ENCODE measurements around the gene DOHH. TPM values are rescaled to one million over a fixed set of nuclear protein-coding genes. Genes with fewer than 3 reads are reported as not detected.

DOHH gene, protein sequence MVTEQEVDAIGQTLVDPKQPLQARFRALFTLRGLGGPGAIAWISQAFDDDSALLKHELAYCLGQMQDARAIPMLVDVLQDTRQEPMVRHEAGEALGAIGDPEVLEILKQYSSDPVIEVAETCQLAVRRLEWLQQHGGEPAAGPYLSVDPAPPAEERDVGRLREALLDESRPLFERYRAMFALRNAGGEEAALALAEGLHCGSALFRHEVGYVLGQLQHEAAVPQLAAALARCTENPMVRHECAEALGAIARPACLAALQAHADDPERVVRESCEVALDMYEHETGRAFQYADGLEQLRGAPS
- total RNA-seq (10 to 100 TPM; 11.7 to 18.1 (median 17.0) TPM), polyA plus RNA-seq (10 to 100 TPM in 1 of 3 donors, 1 to 10 TPM in 2; 7.2 to 22.5 (median 7.2) TPM)

DNA sequence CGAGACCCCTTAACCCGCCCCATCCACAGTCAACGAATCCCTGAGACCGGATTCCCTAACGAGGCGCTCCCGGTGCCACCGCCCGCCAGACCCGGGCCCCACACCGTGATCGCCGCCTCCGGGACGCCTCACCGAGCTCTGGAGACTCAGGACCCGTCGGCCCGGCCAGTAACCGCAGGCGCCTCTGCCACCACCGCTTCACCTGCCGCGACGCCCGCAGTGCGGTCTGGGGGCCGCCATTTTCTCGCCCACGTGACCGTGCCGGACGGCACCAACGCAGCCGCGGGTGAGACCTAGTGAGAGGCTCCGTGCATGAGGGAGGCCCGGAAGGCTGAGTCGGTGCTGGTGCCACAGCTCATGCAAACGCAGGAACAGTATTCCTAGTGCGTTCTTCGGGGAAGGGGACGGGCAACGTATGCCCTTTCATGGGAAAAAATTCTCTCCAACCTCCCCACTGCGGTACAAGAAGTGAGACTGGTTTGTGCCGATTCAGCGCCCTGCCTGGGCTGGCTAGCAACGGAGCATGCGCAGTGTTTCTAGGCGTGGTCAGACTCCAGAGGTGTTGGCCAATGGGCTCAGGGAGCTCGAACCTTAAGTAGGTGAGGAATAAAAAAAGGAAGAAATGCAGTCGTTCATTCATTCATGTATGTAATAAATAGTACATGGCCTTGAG lies at the start of gene DOHH:
TSS of gene DOHH (minus strand) at position 246 of the 673 bp plus-strand sequence. CDS start 3,860 bp downstream, outside the sequence.
- H3K4me3 ChIP-seq = peak within 1 kb of the TSS; percentile 82 to 95 (median 90)
- TF ChIP-seq, protein P1, sequence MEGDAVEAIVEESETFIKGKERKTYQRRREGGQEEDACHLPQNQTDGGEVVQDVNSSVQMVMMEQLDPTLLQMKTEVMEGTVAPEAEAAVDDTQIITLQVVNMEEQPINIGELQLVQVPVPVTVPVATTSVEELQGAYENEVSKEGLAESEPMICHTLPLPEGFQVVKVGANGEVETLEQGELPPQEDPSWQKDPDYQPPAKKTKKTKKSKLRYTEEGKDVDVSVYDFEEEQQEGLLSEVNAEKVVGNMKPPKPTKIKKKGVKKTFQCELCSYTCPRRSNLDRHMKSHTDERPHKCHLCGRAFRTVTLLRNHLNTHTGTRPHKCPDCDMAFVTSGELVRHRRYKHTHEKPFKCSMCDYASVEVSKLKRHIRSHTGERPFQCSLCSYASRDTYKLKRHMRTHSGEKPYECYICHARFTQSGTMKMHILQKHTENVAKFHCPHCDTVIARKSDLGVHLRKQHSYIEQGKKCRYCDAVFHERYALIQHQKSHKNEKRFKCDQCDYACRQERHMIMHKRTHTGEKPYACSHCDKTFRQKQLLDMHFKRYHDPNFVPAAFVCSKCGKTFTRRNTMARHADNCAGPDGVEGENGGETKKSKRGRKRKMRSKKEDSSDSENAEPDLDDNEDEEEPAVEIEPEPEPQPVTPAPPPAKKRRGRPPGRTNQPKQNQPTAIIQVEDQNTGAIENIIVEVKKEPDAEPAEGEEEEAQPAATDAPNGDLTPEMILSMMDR (IDR thresholded peaks at IDR 0.05) = no peak
- TF ChIP-seq POLR2AphosphoS5 (IDR thresholded peaks at IDR 0.05) = peak; percentile 42 to 78 (median 68)
- H3K4me1 ChIP-seq = peaks cover 0 to 23% (median 15%) of the 10 kb centered on the region in 4 donors
- H3K27ac ChIP-seq = peak within 1 kb of the TSS; percentile 85 to 90 (median 86)
- H3K36me3 ChIP-seq = peaks cover 7 to 20% (median 13%) of the 10 kb centered on the region in 4 donors
- intact Hi-C loops (cut with DNase I) = no loop called here
- DNase-seq = peak; percentile 97
- H3K9me3 ChIP-seq = no peaks in the 10 kb centered on the region
- WGBS, 2 donors = 0 to 1% methylated on average over 52 of the region's 52 CpGs
- no peaks in the 10 kb centered on the region for H3K27me3 ChIP-seq

DNA sequence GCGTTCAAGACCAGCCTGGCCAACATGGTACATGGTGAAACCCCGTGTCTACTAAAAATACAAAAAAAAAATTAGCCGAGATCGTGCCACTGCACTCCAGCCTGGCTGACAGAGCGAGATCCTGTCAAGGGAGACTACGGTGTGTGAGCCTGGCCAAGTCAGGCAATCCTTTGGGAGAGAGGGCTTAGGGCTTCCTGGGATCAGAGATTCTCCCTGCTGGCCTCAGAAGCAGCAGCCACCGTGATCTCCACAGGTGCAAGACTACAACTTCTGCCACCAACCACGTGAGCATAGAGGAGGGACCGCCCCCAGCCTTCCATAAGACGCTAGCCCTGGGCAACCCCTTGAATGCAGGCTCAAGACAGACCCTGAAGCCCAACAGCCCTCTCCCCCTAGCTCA lies 49.3 kb upstream of the DOHH start:
- H3K4me3 ChIP-seq = no peak overlapping the region
- TF ChIP-seq EP300 (IDR thresholded peaks at IDR 0.05) = no peak
- TF ChIP-seq POLR2A (IDR thresholded peaks at IDR 0.05) = no peak
- no peak for TF ChIP-seq POLR2AphosphoS5 (IDR thresholded peaks at IDR 0.05)
- TF ChIP-seq, protein P1 (IDR thresholded peaks at IDR 0.05) = no peak
- H3K27me3 ChIP-seq = no peaks in the 10 kb centered on the region
- WGBS, 2 donors = 90 to 92% methylated on average over 10 of the region's 10 CpGs
- H3K27ac ChIP-seq = no peak overlapping the region
- intact Hi-C loops (cut with DNase I) = no loop called here
- peaks cover 0 to 3% (median under 1%) of the 10 kb centered on the region in 4 donors for H3K4me1 ChIP-seq
- no peak for DNase-seq
- peaks cover 0 to 7% (median 3%) of the 10 kb centered on the region in 4 donors for H3K36me3 ChIP-seq
- no peaks in the 10 kb centered on the region for H3K9me3 ChIP-seq

DNA sequence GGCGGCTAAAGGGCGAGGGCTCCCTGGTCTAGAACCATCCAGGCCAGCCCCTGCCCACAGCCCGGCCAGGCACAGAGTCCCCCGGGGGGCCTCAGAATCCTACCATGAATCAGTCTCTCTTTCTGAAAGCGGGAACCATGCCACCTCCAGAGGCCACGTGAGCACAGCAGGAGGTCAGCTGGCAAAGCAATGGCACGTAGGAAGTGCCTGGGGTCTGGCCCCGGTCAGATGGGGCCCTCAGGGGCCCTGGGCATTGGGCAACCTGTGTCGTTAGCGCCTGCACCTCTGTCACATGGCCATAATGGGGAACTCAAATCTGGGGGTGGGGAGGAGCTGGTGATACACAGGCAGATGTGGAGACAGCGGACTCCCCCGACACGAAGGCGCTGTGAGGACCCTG lies 48.1 kb upstream of the DOHH start:
- 86 to 89% methylated on average over 14 of the region's 14 CpGs for WGBS, 2 donors
- intact Hi-C loops (cut with DNase I) = no loop called here
- H3K27ac ChIP-seq = no peak overlapping the region
- TF ChIP-seq EP300 (IDR thresholded peaks at IDR 0.05) (no peak), POLR2AphosphoS5 (IDR thresholded peaks at IDR 0.05) (no peak), POLR2A (IDR thresholded peaks at IDR 0.05) (no peak)
- TF ChIP-seq, protein P1 (IDR thresholded peaks at IDR 0.05) = no peak
- H3K27me3 ChIP-seq = no peaks in the 10 kb centered on the region
- peaks cover 0 to 11% (median 3%) of the 10 kb centered on the region in 4 donors for H3K36me3 ChIP-seq
- H3K4me1 ChIP-seq = no peaks in the 10 kb centered on the region
- H3K9me3 ChIP-seq = no peaks in the 10 kb centered on the region
- H3K4me3 ChIP-seq = no peak overlapping the region
- no peak for DNase-seq

DNA sequence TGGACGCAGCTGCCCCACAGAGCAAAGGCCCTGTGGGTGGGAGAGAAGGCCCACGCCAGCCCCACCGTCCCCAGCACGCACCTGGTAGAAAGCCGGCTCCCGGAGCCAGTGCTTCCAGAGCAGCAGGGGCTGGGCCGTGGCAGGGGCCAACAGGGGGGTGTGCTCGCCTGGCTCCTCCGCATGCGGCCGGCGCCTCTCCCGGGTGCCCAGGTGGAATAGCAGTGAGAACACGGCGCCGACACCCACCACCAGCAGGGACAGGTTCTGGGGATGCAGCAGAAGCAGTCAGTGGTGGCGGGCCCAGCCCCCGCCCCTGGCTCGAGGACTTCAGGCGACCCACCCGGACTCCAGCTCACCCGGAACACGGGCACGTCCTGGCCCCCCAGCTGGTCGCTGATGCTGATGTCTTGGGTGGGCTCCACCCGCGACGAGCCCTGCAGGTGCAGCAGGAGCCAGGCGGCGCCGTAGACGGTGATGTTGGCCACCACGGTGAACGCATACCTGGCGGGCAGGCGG lies 47.4 kb upstream of the DOHH start:
- no peak for DNase-seq
- Histone ChIP-seq H3K9me3 (no peaks in the 10 kb centered on the region), H3K27me3 (no peaks in the 10 kb centered on the region), H3K4me1 (no peaks in the 10 kb centered on the region), H3K27ac (no peak overlapping the region), H3K36me3 (peaks cover 0 to 16% (median 3%) of the 10 kb centered on the region in 4 donors), H3K4me3 (no peak overlapping the region)
- 90 to 91% methylated on average over 36 of the region's 36 CpGs for WGBS, 2 donors
- intact Hi-C loops (cut with DNase I) = no loop called here
- no peak for TF ChIP-seq POLR2A (IDR thresholded peaks at IDR 0.05)
- no peak for TF ChIP-seq POLR2AphosphoS5 (IDR thresholded peaks at IDR 0.05)
- TF ChIP-seq, protein P1 (IDR thresholded peaks at IDR 0.05) = no peak
- TF ChIP-seq EP300 (IDR thresholded peaks at IDR 0.05) = no peak

All from sigmoid colon (tissue), 7 donors.